GM04504 (cell line): ENCODE results near the gene NOL3.

Source experiments
- DNase-seq: peaks from one replicate; pipeline ENCODE4 v3.0.0-alpha.2; 2012; ENCODE audit warnings: low read depth

Gene NOL3

DNA sequence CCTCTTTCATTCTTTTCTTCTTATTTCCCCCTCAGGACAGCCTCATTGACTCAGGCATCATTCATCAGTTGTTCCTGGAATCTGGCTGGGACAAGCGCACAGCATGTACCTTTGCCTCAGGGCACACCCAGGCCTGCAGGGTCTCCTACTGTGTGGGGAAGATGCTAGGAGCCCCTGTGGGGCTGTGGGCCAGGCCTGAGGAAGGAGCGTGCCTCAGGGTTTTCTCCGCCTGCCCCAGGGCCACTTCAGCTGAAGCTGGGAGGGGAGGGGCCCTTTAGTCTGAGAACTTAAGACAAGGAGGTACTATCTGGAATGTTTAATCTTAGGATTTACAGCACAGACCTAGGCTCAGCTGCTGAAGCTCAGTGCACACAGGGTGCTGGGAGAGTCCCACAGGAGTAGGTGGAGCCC, 36.5 kb downstream of the NOL3 start:
- DNase-seq = no peak

- no peak for DNase-seq
Observed at GRCh38 chr16:67207249-67208091, 37.1 kb downstream of the NOL3 start.

DNA sequence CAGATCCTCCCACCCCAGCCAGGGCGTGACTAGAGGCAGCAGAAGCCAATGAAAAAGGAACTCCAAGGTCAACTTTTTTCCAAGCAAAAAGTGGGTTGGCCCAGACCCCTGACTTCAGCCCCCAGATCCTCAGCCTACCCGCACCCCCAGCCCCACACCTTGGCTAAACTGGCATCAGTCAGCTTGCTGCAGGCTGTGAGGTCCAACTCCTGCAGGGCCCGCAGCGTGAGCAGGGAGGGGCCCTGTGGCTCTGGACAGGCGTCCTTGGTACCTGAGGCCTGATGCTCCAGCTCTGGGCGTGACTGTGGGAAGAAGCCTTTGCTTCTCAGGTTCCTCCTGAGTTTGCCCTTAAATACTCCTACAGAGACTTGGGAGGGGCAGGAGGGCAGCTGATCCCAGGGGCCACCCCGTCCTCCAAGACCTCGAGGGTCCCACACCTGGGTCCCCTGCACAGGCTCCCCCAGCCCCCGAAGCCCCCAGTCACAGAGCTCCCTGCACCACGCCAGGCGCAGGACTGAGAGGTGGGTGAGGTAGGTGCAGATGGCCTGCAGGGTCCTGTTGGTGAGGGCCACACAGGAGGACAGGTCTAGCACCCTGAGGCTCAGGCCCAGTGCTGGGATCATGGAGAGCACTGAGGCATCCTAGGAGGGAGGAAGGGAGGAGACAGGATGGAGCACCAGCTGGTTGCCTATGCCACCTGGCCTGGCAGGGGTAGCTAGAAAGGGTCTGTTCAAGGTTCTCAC, 38.0 kb downstream of the NOL3 start:
- DNase-seq = no peak

GRCh38 chr16:67209565-67209964, 39.2 kb downstream of the NOL3 start:
- DNase-seq = no peak

DNA sequence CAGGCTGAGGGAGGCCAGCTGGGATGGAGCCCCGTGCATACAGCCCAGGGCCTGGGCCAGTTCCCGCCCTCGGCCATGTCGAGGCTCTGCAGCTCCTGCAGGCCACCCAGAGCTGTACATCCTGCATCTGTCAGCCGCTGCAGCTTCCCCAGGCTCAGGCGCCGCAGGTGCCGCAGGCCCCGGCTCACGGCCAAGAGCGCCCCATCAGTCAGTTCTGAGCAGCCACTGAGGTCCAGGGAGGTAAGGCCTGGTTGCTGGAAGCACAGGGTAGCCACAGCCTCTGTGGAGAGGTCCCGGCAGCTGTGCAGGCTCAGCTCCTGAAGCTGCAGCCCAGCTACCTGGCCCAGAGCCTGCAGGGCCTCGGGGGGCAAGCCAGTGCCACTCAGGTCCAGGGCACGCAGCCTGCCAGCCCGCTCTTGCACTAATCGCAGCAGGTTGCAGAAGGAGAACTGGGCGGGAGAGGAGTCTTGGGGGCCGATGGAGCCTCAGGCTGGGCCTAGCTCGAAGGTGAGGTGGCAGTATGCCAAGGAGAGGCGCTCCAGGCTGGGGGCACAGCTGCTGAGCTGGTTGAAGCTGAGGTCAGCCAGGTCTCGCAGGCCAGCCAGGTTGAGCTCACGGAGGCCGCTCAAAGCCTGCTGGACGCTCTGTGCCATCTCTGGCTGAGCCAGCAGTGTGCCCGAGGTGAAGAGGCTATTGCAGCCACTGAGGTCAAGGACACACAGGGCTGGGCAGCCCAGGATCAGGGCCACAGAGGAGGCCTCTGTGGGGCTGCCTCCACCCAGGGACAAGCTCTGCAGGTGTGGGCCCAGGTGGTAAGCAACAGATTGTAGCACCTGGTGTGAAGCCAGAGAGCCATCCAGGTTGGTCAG, 40.0 kb downstream of the NOL3 start:
- no peak for DNase-seq

GRCh38 chr16:67211674-67212073, 41.3 kb downstream of the NOL3 start:
- DNase-seq = no peak

GRCh38 chr16:67212766-67213165, 42.4 kb downstream of the NOL3 start:
- no peak for DNase-seq

DNA sequence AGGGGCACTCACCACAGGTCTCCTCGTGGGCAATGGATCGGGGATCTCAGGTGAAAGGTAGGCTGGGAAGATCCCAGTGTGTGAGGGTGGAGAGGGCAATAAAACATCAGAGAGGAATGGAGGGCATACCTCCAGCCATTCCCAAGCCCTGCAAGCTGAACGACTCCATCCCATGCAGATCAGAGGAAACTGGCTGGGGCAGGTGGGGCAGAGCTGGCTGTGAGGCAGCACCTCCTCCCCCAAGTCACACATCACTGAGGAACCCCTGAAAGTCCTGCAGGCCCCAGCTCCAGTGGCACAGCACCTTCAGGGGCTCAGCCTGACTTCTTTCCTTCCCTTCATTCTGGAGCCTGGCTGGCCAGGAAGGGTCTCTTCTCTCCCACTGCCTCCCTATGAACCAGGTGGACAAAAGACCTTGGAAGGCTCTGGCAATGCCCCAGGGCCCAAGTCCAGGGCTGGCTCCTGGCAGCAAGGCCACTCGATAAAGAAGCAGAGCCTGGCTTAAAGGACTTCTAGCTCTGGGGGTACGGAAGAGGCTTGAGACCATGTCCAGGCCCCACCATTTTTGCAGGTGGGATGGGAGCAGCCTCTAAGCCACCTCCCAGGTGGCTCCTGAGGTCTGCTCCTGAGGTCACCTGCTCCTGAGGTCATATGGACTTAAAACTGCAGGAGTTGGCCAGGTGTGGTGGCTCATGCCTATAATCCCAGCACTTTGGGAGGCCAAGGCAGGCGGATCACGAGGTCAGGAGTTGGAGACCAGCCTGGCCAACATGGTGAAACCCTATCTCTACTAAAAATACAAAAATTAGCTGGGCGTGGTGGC, 43.1 kb downstream of the NOL3 start:
- no peak for DNase-seq

GRCh38 chr16:67215706-67216105, 45.4 kb downstream of the NOL3 start:
- no peak for DNase-seq

DNA sequence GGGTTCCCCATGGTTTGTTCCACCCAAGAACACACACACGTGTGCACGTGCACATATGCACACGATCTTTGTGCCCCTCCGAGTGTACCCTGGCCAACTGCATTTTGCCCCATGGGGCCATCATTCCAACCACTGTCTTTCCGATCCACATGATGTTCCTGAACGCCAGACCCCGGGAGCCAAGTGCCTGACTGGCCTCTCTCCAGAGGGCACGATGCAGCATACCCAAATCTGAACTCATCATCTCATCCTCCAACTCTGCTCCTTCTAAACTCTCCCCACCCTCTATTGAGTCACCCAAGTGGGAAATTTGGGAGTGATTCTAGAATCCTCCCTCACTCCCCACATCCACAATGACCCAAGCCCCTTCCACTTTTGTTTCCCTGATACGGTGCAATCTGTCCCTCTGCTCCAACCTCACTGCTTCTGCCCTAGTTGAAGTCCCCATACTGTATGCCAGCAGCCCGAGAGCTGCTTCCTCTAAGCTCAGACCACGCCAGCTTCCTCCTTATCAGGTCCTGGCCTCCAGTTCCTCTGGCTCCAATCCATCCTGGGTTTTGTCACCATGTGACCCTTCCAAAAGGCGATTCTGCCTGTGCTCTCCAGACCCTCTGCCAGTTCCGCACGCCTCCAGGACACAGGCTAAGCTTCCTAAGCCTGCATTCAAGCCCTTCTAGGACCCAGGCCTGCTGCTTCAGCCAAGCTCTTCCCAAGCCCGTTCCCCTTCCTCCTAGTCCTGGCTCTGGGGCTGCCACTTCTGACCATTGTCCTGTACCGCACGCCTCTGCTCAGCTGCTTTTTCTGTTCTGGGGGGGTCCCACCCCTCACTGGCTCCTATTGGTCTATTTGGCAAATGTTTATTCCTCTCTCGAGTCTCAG, 46.5 kb downstream of the NOL3 start:
- DNase-seq = no peak

DNA sequence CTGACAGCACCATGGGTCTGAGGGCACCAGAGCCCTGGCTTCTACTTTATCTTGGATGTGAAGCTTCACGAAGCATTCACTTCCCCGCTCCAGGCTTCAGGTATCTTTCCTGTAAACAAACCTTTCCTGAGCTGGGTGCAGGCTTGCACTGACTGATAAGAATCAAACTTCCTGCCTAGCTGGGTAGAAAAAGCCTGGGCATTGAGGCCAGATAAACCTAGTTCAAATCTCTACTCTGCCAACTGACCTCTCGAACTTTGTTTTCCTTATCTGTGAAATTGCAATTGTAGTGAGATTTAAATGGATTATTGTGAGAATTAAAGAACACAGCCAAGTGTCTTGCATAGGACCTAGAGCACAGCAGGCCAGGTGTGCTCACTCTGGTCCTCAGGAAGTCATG, 53.7 kb downstream of the NOL3 start:
- no peak for DNase-seq
